Adrenal gland (tissue), 12 donors: ENCODE measurements around the gene FMN1. TPM values are rescaled to one million over a fixed set of nuclear protein-coding genes. Genes with fewer than 3 reads are reported as not detected.

Source experiments
- DNase-seq, 7 donors: peaks; one replicate each; pipeline ENCODE4 v3.0.0-alpha.2; 2019 to 2020
- H3K27ac ChIP-seq, 5 donors: fragments of 200-600 bp; sonication (generic) in 4 of 5; 1 replicate in 3 of 5; 2 replicates in 2 of 5; pipeline versions ENCODE4 v1.5.1 to v1.8.0; 2016 to 2020; ENCODE audit warnings: mild to moderate bottlenecking in 1 of 5
- H3K27me3 ChIP-seq: fragments of 200-600 bp; 2 replicates; pipeline ENCODE4 v1.8.0; 2021
- H3K36me3 ChIP-seq, 2 donors: fragments of 200-600 bp; replicated peaks in 1 of 2; 1 replicate in 1 of 2; 2 replicates in 1 of 2; pipeline versions ENCODE4 v1.5.1 to v1.8.0; 2018 to 2022
- H3K4me1 ChIP-seq, 2 donors: fragments of 200-600 bp; replicated peaks in 1 of 2; 1 replicate in 1 of 2; 2 replicates in 1 of 2; pipeline versions ENCODE4 v1.5.1 to v1.8.0; 2018 to 2021
- H3K4me3 ChIP-seq, 4 donors: fragments of 200-600 bp; sonication (generic) in 3 of 4; one replicate each; pipeline ENCODE4 v1.5.1; 2016 to 2018
- H3K9me3 ChIP-seq, 3 donors: fragments of 200-600 bp; sonication (generic) in 1 of 3; replicated peaks in 1 of 3; 1 replicate in 2 of 3; 2 replicates in 1 of 3; pipeline versions ENCODE4 v1.5.1 to v1.8.0; 2016 to 2021
- POLR2A ChIP-seq, 2 donors: fragments of 450-650 bp; IDR thresholded peaks; one replicate each; pipeline ENCODE4 v1.6.1; 2017; ENCODE audit warnings: antibody characterized with exemption in 2 of 2, mild to moderate bottlenecking in 2 of 2, moderate library complexity in 1 of 2
- WGBS, 4 donors: extraction: QIAGEN DNeasy Blood & Tissue Kit in 2 of 4; methylation state at CpG; one replicate each; pipeline versions ENCODE4 v1.1.5 to v1.1.7; 2013 to 2017; 5-methylcytosine and 5-hydroxymethylcytosine counted together
- intact Hi-C, 2 donors: fragments of 100-400 bp; cut with DNase I; formaldehyde crosslinking; loops; one replicate each; pipeline versions ENCODE4 v1.14.1 to v1.15.0; 2022 to 2023
- polyA plus RNA-seq, 3 donors: library from polyadenylated mRNA; stranded (reverse); fragments of 200-250 nt in 2 of 3; fragments of 350-450 nt in 1 of 3; fragmentation: Illumina TruSeq in 1 of 3; extraction: RNeasy Lipid Tissue Mini Kit (QIAGEN cat#74804) in 1 of 3; gene quantifications; one replicate each; pipeline ENCODE4 v1.2.3, GENCODE V29; 2013 to 2014
- total RNA-seq, 9 donors: library from RNA; depleted of rRNA in 4 of 9; stranded (reverse); fragments of >200 nt in 4 of 9; fragments of 120-200 nt in 1 of 9; fragmentation: NEBNext Ultra II Directional in 1 of 9; extraction: Animal tissue kit (Norgen Biotek cat#: 25700) in 1 of 9; gene quantifications; one replicate each; pipeline versions ENCODE4 v1.1.0 to v1.2.4, GENCODE V29; 2013 to 2023
- TF ChIP-seq, protein P1 (sequence below), 6 experiments: fragments of 450-650 bp in 4 of 6; fragments of 200-600 bp in 2 of 6; sonication (generic) in 1 of 6; IDR thresholded peaks; 1 replicate in 5 of 6; 2 replicates in 1 of 6; pipeline versions ENCODE4 v1.5.1 to v1.8.0; 2016 to 2021; ENCODE audit warnings: antibody characterized with exemption in 6 of 6, mild to moderate bottlenecking in 2 of 6, moderate library complexity in 1 of 6
- donor health status: healthy with polysubstance abuse.
- donor health status: Bipolar disorder and iron deficiency.
- donor health status: DM: yes; HTN: yes; CAD: no.
- donor health status: DM: no; HTN: no; CAD: no.
- donor health status: DM: no; HTN: no; CAD: no.
- donor health status: DM: yes; HTN: yes; CAD: no.

Gene FMN1
- total and polyA plus RNA-seq, 12 donors = 0.37 to 29.2 (median 11.4) TPM

DNA sequence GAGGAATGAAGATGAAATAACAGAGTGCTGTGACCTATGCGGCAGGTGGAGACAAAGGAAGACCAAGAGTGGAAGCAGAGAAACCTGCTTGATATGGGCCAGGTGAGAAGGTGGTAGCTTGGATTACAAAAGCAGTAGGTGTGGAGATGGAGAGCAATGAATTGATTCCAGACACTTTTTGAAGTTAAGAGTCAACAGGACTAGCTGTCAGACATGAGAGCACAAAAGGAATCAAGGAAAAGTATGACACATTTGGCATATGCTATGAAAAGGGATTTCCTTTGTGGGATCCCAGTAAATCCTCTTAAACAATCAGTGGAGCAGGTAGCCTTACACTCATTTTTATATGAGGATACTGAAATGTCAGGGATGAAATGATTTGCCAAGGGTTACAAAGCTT is 316.2 kb downstream of the FMN1 start:
- intact Hi-C loops = no loop called here
- H3K4me3 ChIP-seq = no peak overlapping the region
- no peak for DNase-seq
- WGBS, 4 donors = 90 to 100% (median 99%) methylated on average over 1 of the region's 1 CpG
- H3K9me3 ChIP-seq = no peaks in the 10 kb centered on the region
- H3K27me3 ChIP-seq = no peaks in the 10 kb centered on the region
- no peaks in the 10 kb centered on the region for H3K4me1 ChIP-seq
- TF ChIP-seq, protein P1, sequence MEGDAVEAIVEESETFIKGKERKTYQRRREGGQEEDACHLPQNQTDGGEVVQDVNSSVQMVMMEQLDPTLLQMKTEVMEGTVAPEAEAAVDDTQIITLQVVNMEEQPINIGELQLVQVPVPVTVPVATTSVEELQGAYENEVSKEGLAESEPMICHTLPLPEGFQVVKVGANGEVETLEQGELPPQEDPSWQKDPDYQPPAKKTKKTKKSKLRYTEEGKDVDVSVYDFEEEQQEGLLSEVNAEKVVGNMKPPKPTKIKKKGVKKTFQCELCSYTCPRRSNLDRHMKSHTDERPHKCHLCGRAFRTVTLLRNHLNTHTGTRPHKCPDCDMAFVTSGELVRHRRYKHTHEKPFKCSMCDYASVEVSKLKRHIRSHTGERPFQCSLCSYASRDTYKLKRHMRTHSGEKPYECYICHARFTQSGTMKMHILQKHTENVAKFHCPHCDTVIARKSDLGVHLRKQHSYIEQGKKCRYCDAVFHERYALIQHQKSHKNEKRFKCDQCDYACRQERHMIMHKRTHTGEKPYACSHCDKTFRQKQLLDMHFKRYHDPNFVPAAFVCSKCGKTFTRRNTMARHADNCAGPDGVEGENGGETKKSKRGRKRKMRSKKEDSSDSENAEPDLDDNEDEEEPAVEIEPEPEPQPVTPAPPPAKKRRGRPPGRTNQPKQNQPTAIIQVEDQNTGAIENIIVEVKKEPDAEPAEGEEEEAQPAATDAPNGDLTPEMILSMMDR (IDR thresholded peaks at IDR 0.05) = no peak
- TF ChIP-seq POLR2A (IDR thresholded peaks at IDR 0.05) = no peak
- no peaks in the 10 kb centered on the region for H3K36me3 ChIP-seq
- no peak overlapping the region for H3K27ac ChIP-seq

DNA sequence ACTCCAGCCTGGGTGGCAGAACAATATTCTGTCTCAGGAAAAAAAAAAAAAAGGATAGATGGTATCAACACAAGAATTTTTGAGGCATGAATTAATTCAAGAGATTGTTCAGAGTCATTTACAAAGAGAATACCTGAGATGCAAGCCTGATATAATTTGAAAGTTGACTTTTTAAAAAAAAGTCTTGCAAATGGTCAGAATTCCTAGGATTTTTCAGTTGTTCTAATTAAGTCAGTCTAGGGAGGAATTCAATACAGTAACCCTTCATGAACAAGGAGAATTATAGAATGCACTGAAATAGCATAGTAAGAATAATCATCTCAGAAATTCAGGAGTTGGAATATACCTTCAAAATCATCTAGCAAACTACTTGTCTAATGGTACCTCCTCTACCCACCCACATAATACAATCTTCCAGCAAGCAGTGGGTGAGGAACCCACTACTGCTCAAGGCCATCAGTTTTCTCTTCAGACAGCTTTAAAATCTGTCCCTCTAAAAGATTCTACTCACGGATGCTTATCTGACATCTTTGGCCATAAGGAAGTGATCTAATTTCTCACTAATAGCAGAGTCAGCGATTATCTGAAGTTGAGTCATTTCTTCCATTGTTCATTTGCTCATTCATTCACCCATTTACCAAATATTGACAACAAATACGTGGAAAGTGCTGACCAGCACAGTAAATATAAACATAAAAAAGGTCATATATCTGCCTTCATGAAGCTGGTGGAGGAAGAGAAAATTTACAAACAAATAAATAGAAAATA is 317.1 kb downstream of the FMN1 start:
- intact Hi-C loops = no loop called here

DNA sequence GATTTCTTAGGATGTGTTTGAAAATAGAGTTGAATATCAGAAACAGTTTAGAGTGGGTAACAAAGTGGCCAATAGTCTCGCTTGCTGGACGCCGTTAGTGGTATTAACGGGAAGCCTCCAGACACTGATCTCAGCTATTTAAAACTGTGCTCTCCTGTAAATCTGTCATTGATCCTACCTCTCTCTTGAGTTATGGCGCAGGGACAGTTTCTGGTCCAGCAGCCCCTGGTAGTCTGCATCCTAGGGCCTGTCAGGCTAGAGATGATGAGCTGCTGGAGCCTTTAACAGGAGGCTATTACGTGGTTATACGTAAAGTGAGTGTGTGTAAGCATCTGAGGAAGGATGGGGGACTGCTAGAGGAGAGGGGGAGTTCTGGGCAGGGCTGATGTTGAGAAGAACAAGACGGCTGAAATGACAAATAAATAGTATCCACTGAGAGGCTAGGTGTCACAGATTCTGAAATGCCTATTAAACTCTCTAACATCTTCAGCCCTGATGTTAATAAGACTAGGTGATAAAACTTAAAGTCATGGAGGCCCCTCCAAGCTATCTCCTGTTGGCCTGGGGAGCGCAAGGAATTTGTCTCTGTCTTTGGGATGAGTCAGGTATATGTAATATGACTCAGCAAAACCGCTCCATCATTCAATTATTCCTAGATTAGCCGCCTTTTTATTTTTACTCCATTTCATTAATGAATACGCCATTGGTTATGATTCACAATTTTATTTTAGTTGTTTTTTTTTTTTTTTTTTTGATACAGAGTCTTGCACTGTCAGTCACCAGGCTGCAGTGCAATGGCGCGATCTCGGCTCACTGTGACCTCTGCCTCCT is 321.0 kb downstream of the FMN1 start:
- no peaks in the 10 kb centered on the region for H3K9me3 ChIP-seq
- DNase-seq = no peak
- intact Hi-C loops = no loop called here

More for the DNA sequence above, 317.1 kb downstream of the FMN1 start:
- WGBS, 4 donors = 51 to 66% (median 54%) methylated on average over 3 of the region's 3 CpGs
- Histone ChIP-seq H3K27me3 (no peaks in the 10 kb centered on the region), H3K4me1 (no peaks in the 10 kb centered on the region), H3K36me3 (no peaks in the 10 kb centered on the region), H3K9me3 (no peaks in the 10 kb centered on the region), H3K4me3 (no peak overlapping the region), H3K27ac (no peak overlapping the region)
- TF ChIP-seq, protein P1 (IDR thresholded peaks at IDR 0.05) = no peak
- no peak for TF ChIP-seq POLR2A (IDR thresholded peaks at IDR 0.05)
- no peak for DNase-seq

More for the DNA sequence above, 321.0 kb downstream of the FMN1 start:
- TF ChIP-seq POLR2A (IDR thresholded peaks at IDR 0.05) = no peak
- TF ChIP-seq, protein P1 (IDR thresholded peaks at IDR 0.05) = no peak
- H3K4me3 ChIP-seq = no peak overlapping the region
- H3K4me1 ChIP-seq = no peaks in the 10 kb centered on the region
- H3K36me3 ChIP-seq = no peaks in the 10 kb centered on the region
- WGBS, 4 donors = 84 to 91% (median 85%) methylated on average over 15 of the region's 15 CpGs
- H3K27me3 ChIP-seq = no peaks in the 10 kb centered on the region
- peak overlapping the region in 1 of 5 donors; percentile 22 for H3K27ac ChIP-seq
